Prostate gland (tissue), 2 donors: ENCODE results near the gene C2CD3. TPM values are rescaled to one million over a fixed set of nuclear protein-coding genes. Genes with fewer than 3 reads are reported as not detected.
"Not testable (repeated sequence)": the region's sequence is repeated elsewhere in the genome, so short reads cannot be mapped to it uniquely, and the experiment has no call there.

Source experiments
- DNase-seq: peaks from one replicate; pipeline ENCODE4 v3.0.0-alpha.2; 2019; ENCODE audit warnings: low spot score
- H3K27ac ChIP-seq, 2 donors: fragments of 200-600 bp; sonication (generic); 2 replicates each; pipeline ENCODE4 v1.5.1; 2017 to 2019
- H3K27me3 ChIP-seq: fragments of 200-600 bp; sonication (generic); replicated peaks from 2 replicates; pipeline ENCODE4 v1.5.1; 2019; ENCODE audit not compliant: insufficient read depth
- H3K36me3 ChIP-seq, 2 donors: fragments of 200-600 bp; sonication (generic); 1 replicate in 1 of 2; 2 replicates in 1 of 2; pipeline versions ENCODE4 v1.5.1 to v1.8.1; 2017 to 2019
- H3K4me1 ChIP-seq: fragments of 200-600 bp; sonication (generic); replicated peaks from 2 replicates; pipeline ENCODE4 v1.5.1; 2019
- H3K4me3 ChIP-seq, 2 donors: fragments of 200-600 bp; sonication (generic); 2 replicates each; pipeline ENCODE4 v1.5.1; 2017 to 2019
- H3K9me3 ChIP-seq: fragments of 200-600 bp; sonication (generic); 2 replicates; pipeline ENCODE4 v1.5.1; 2017
- CTCF ChIP-seq, 4 experiments: fragments of 200-600 bp in 2 of 4; fragments of 450-650 bp in 2 of 4; sonication (generic) in 2 of 4; IDR thresholded peaks; 1 replicate in 3 of 4; 2 replicates in 1 of 4; pipeline ENCODE4 v1.5.1; 2016 to 2019; ENCODE audit warnings: antibody characterized with exemption in 4 of 4, mild to moderate bottlenecking in 2 of 4, moderate library complexity in 2 of 4
- POLR2A ChIP-seq: fragments of 450-650 bp; IDR thresholded peaks from one replicate; pipeline ENCODE4 v1.6.1; 2016; ENCODE audit warnings: antibody characterized with exemption, mild to moderate bottlenecking
- POLR2AphosphoS5 ChIP-seq: sonication (generic); formaldehyde crosslinking; IDR thresholded peaks from one replicate; pipeline ENCODE4 v1.6.1; 2017; ENCODE audit warnings: antibody characterized with exemption
- WGBS: methylation state at CpG from one replicate; pipeline ENCODE4 v1.1.5; 2018; 5-methylcytosine and 5-hydroxymethylcytosine counted together
- intact Hi-C: fragments of 100-400 bp; cut with DNase I; formaldehyde crosslinking; loops from one replicate; pipeline ENCODE4 v1.14.2; 2022
- total RNA-seq, 2 donors: library from RNA; depleted of rRNA; stranded (reverse); fragments of >200 nt; gene quantifications; one replicate each; pipeline ENCODE4 v1.1.0, GENCODE V29; 2016

Gene C2CD3
- total RNA-seq, 2 donors from 2014 or later: 38.7 to 49.6 TPM

- Histone ChIP-seq H3K9me3 (no peaks in the 10 kb centered on the region), H3K27me3 (no peaks in the 10 kb centered on the region), H3K4me1 (peaks cover 8% of the 10 kb centered on the region), H3K4me3 (no peak overlapping the region), H3K27ac (peak overlapping the region; percentile 72 to 84), H3K36me3 (no peaks in the 10 kb centered on the region)
- WGBS: 19% methylated on average over 3 of the region's 3 CpGs
- TF ChIP-seq CTCF (IDR thresholded peaks at IDR 0.05) (no peak), POLR2AphosphoS5 (peak; percentile 51), POLR2A (no peak)
- peak; percentile 33 for DNase-seq
- intact Hi-C loops: no loop called here
These were observed 99.9 kb downstream of the C2CD3 start for GRCh38 chr11:74070723-74071492.

DNA sequence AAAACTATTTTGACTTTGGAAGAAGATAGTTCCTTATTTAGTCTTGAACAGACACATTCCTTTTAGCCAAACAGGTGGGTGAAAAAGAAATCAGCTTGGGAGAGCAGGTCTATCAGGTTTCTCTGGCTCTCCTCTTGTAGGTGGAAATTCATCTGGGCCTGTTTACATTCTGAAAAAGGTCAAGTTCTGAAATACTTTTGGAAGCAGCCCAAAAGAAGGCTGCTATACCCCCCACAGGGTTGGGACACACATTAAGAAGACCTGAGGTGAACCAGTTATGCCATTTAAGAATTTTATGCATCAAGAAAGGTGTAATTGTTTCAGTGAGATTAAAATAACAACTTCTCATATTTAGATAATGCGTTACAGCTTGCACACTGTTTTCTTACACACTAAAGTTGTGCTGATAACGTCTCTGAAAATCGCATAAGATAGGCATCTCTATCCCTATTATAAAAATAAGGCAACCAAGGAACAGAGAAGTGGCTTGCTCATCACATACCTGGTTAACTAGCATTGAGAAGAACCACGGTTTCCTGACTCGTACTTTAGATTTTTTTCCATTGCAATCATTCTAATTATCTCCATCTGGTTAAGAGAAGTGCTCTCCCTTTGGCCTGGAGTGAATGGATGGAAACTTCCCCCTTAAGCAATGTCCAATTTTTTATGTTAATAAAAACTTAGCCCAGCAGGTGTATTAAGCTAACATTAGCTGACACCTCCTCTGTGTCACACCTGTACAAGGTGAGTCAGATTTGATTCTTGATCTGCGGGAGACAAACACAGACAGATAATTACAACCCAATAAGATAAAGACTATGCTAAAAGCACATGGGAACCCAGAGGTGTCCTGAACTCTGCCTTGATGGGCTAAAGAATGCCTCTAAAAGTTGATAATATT is 101.4 kb downstream of the C2CD3 start:
- intact Hi-C loops: no loop called here
- 41% methylated on average over 6 of the region's 6 CpGs for WGBS
- peaks cover 8% of the 10 kb centered on the region for H3K4me1 ChIP-seq

DNA sequence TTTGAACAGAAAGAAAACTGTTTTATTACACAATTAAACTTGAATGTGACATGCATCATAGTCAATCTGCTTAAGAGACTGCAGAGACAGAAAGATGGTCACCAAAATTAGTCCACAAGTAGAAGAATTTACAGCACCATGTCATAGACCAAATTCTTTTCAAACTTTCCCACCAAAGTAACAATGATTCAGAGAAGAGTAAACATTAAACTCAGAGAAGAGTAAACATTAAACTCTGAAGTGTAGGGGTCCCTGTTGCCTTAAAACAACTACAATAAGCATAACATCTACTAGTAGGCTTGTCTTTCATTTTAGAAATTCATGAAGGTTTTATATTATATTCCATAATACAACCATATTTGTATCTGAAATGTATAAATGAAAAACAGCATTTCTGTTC is 104.1 kb downstream of the C2CD3 start:
- H3K9me3 ChIP-seq, H3K4me1 ChIP-seq, H3K27ac ChIP-seq, intact Hi-C loops, H3K4me3 ChIP-seq, H3K36me3 ChIP-seq, H3K27me3 ChIP-seq, DNase-seq: not testable (repeated sequence)

More for the DNA sequence above, 101.4 kb downstream of the C2CD3 start:
- TF ChIP-seq POLR2AphosphoS5 (peak; percentile 81), POLR2A (no peak)
- Histone ChIP-seq H3K27me3 (no peaks in the 10 kb centered on the region), H3K4me3 (no peak overlapping the region), H3K27ac (peak overlapping the region; percentile 72 to 84), H3K9me3 (no peaks in the 10 kb centered on the region), H3K36me3 (no peaks in the 10 kb centered on the region)
- peak; percentile 82 for DNase-seq

- H3K4me1 ChIP-seq, H3K9me3 ChIP-seq, H3K36me3 ChIP-seq, DNase-seq, H3K4me3 ChIP-seq, H3K27me3 ChIP-seq, H3K27ac ChIP-seq, intact Hi-C loops: not testable (repeated sequence)
- WGBS: 87% methylated on average over 3 of the region's 3 CpGs
These were observed 105.3 kb downstream of the C2CD3 start for GRCh38 chr11:74065534-74065933.

DNA sequence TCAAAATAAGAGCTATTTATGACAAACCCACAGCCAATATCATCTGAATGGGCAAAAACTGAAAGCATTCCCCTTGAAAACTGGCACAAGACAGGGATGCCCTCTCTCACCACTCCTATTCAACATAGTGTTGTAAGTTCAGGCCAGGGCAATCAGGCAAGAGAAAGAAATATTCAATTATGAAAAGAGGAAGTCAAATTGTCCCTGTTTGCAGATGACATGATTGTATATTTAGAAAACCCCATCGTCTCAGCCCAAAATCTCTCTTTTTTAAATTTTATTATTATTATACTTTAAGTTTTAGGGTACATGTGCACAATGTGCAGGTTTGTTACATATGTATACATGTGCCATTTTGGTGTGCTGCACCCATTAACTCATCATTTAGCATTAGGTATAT is 107.2 kb downstream of the C2CD3 start:
- intact Hi-C loops, H3K9me3 ChIP-seq, H3K27me3 ChIP-seq, DNase-seq, H3K36me3 ChIP-seq, H3K4me1 ChIP-seq, H3K27ac ChIP-seq, H3K4me3 ChIP-seq: not testable (repeated sequence)
- WGBS: 92% methylated on average over 1 of the region's 1 CpG

DNA sequence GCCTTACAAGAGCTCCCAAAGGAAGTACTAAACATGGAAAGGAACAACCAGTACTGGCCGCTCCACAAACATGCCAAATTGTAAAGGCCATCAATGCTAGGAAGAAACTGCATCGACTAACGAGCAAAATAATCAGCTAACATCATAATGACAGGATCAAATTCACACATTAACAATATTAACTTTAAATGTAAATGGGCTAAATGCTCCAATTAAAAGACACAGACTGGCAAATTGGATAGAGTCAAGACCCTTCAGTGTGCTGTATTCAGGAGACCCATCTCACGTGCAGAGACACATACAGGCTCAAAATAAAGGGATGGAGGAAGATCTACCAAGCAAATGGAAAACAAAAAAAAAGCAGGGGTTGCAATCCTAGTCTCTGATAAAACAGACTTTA is 109.2 kb downstream of the C2CD3 start:
- H3K4me1 ChIP-seq, DNase-seq, H3K9me3 ChIP-seq, H3K27me3 ChIP-seq, intact Hi-C loops, H3K4me3 ChIP-seq, H3K27ac ChIP-seq, H3K36me3 ChIP-seq: not testable (repeated sequence)
- 93% methylated on average over 4 of the region's 4 CpGs for whole genome bisulfite sequencing

DNA sequence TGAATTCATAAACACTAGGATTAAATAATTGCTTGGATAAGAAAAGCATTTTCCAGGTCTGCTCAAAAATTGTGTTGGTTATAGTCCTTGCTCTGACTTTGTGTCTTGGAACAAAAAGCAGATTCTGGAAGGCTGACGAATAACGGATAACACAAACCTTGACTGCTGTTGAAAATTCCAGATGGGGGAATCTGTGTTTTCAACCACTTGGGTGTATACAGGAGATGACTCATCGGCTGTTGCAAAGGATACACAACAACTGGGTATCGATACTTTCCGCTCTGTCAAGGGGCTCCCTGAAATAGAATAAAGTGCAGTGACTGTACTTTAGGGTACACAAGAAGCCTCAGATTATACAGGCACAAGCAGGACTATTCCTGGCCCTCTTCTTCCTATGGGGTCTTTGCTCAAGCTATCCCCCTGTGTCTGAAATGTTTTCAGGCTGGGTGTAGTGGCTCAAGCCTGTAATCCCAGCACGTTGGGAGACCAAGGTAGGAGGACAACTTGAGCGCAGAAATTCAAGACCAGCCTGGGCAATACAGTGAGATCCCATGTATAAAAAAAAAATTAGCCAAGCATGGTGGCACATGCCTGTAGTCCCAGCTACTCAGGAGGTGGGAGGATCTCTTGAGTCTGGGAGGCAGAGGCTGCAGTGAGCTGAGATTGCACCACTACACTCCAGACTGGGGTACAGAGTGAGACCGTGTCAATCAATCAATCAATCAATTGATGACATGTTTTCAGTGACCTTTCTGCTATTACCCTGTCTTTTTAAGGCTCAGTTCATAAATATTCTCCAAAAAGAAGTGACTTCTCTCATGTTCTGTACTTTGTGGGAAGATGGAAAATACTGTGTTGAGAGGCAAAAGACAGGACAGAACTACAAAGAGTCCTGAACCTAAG is 113.3 kb downstream of the C2CD3 start:
- H3K4me3 ChIP-seq: no peak overlapping the region
- H3K4me1 ChIP-seq: no peaks in the 10 kb centered on the region
- H3K36me3 ChIP-seq: no peaks in the 10 kb centered on the region
- no peak for TF ChIP-seq POLR2A
- no peak for DNase-seq
- H3K27me3 ChIP-seq: no peaks in the 10 kb centered on the region
- intact Hi-C loops: no loop called here
- no peaks in the 10 kb centered on the region for H3K9me3 ChIP-seq
- H3K27ac ChIP-seq: no peak overlapping the region
- WGBS: 92% methylated on average over 8 of the region's 8 CpGs
